CD14-positive monocyte (primary cell): ENCODE data around the gene IQGAP2. TPM values are rescaled to one million over a fixed set of nuclear protein-coding genes. Genes with fewer than 3 reads are reported as not detected.
A peak's percentile ranks its signal among the peaks of the same experiment; 100 is the strongest.

ENCODE experiments used
- DNase-seq, 3 donors: peaks; one replicate each; pipeline ENCODE4 v3.0.0-alpha.2; 2011 to 2022
- H2AFZ ChIP-seq: 2 replicates; pipeline ENCODE4 v1.6.0; 2012; ENCODE audit warnings: mild to moderate bottlenecking, low read depth, low read length, inconsistent platforms; ENCODE audit not compliant: insufficient read depth, poor library complexity, severe bottlenecking
- H3K27ac ChIP-seq, 2 donors: 1 replicate in 1 of 2; 2 replicates in 1 of 2; pipeline ENCODE4 v1.5.1; 2012 to 2013; ENCODE audit warnings: low read length in 2 of 2, control low read depth in 1 of 2, inconsistent platforms in 1 of 2, low read depth in 1 of 2, mild to moderate bottlenecking in 1 of 2
- H3K27me3 ChIP-seq, 2 donors: one replicate each; pipeline versions ENCODE4 v1.6.0 to v1.6.1; 2011 to 2013; ENCODE audit warnings: low read length in 2 of 2; ENCODE audit not compliant: control insufficient read depth in 2 of 2, insufficient read depth in 2 of 2
- H3K36me3 ChIP-seq, 2 donors: replicated peaks in 1 of 2; 1 replicate in 1 of 2; 2 replicates in 1 of 2; pipeline versions ENCODE4 v1.5.1 to v1.6.1; 2012 to 2013; ENCODE audit warnings: low read length in 2 of 2, control low read depth in 1 of 2, inconsistent platforms in 1 of 2, mild to moderate bottlenecking in 1 of 2; ENCODE audit not compliant: insufficient read depth in 2 of 2, control insufficient read depth in 1 of 2
- H3K4me1 ChIP-seq, 2 donors: 1 replicate in 1 of 2; 2 replicates in 1 of 2; pipeline versions ENCODE4 v1.5.1 to v1.6.1; 2012 to 2013; ENCODE audit warnings: low read length in 2 of 2, control low read depth in 1 of 2, inconsistent platforms in 1 of 2, mild to moderate bottlenecking in 1 of 2, moderate library complexity in 1 of 2; ENCODE audit not compliant: insufficient read depth in 2 of 2, control insufficient read depth in 1 of 2
- H3K4me2 ChIP-seq: replicated peaks from 2 replicates; pipeline ENCODE3; 2012; ENCODE audit warnings: low read length, moderate library complexity, mild to moderate bottlenecking; ENCODE audit not compliant: poor library complexity, severe bottlenecking; ENCODE audit errors: extremely low read depth
- H3K4me3 ChIP-seq, 3 experiments: fragments of 200-600 bp in 1 of 3; sonication (generic) in 1 of 3; replicated peaks in 1 of 3; 1 replicate in 2 of 3; 2 replicates in 1 of 3; pipeline ENCODE4 v1.5.1; 2011 to 2013; ENCODE audit warnings: low read length in 3 of 3, mild to moderate bottlenecking in 3 of 3, control low read depth in 2 of 3, low read depth in 2 of 3, inconsistent platforms in 1 of 3, moderate library complexity in 1 of 3
- H3K79me2 ChIP-seq: 2 replicates; pipeline ENCODE4 v1.6.0; 2012; ENCODE audit warnings: mild to moderate bottlenecking, control low read depth, inconsistent platforms, low read length, moderate library complexity; ENCODE audit not compliant: insufficient read depth
- H3K9ac ChIP-seq: 2 replicates; pipeline ENCODE4 v1.6.0; 2017; ENCODE audit warnings: low read length, mild to moderate bottlenecking; ENCODE audit not compliant: insufficient read depth, poor library complexity, severe bottlenecking
- H3K9me3 ChIP-seq, 2 donors: replicated peaks in 1 of 2; 1 replicate in 1 of 2; 2 replicates in 1 of 2; pipeline versions ENCODE4 v1.5.1 to v1.6.1; 2012 to 2013; ENCODE audit warnings: low read length in 2 of 2, control low read depth in 1 of 2; ENCODE audit not compliant: control insufficient read depth in 1 of 2, insufficient read depth in 1 of 2
- H4K20me1 ChIP-seq: 2 replicates; pipeline ENCODE4 v1.6.0; 2012; ENCODE audit warnings: mild to moderate bottlenecking, low read length, control low read depth, moderate library complexity; ENCODE audit not compliant: insufficient read depth
- H3K27ac Mint-ChIP-seq, 7 donors: one replicate each; pipeline ENCODE4 v1.8.0; 2020; ENCODE audit warnings: mild to moderate bottlenecking in 7 of 7, mixed read lengths in 7 of 7, moderate library complexity in 6 of 7, inconsistent platforms in 2 of 7
- H3K27me3 Mint-ChIP-seq, 3 donors: one replicate each; pipeline ENCODE4 v1.8.0; 2021 to 2022; ENCODE audit warnings: low read depth in 3 of 3, mild to moderate bottlenecking in 3 of 3, mixed read lengths in 3 of 3, moderate library complexity in 3 of 3, inconsistent platforms in 1 of 3
- H3K36me3 Mint-ChIP-seq, 2 donors: one replicate each; pipeline ENCODE4 v1.8.0; 2020; ENCODE audit warnings: mixed read lengths in 2 of 2, inconsistent platforms in 1 of 2, mild to moderate bottlenecking in 1 of 2
- H3K4me1 Mint-ChIP-seq: one replicate; pipeline ENCODE4 v1.8.0; 2020; ENCODE audit warnings: mild to moderate bottlenecking, mixed read lengths
- H3K4me3 Mint-ChIP-seq, 2 donors: one replicate each; pipeline ENCODE4 v1.8.0; 2020; ENCODE audit warnings: mild to moderate bottlenecking in 2 of 2, mixed read lengths in 2 of 2, moderate library complexity in 1 of 2
- H3K9me3 Mint-ChIP-seq, 7 donors: one replicate each; pipeline ENCODE4 v1.8.0; 2020 to 2022; ENCODE audit warnings: mixed read lengths in 7 of 7, mild to moderate bottlenecking in 6 of 7, moderate library complexity in 6 of 7, inconsistent platforms in 2 of 7
- CTCF ChIP-seq: fragments of 200-600 bp; IDR thresholded peaks from one replicate; pipeline ENCODE4 v1.8.0; 2022; ENCODE audit warnings: antibody characterized with exemption, mild to moderate bottlenecking
- WGBS: methylation state at CpG from one replicate; pipeline ENCODE4 v1.1.5; 2013; ENCODE audit warnings: missing lambda C conversion rate; ENCODE audit not compliant: insufficient coverage; 5-methylcytosine and 5-hydroxymethylcytosine counted together
- intact Hi-C, 2 donors: fragments of 100-400 bp; cut with micrococcal nuclease; formaldehyde crosslinking; loops; one replicate each; pipeline versions ENCODE4 v1.15.0 to v1.15.1; 2023
- polyA plus RNA-seq, 3 donors: library from polyadenylated mRNA; depleted of rRNA in 1 of 3; unstranded in 2 of 3; stranded (reverse) in 1 of 3; fragments of 300-500 nt in 2 of 3; fragments of >200 nt in 1 of 3; fragmentation: Illumina TruSeq in 2 of 3; gene quantifications; 1 replicate in 2 of 3; 2 replicates in 1 of 3; pipeline ENCODE4 v1.2.3, GENCODE V29; 2012 to 2021

Gene IQGAP2
- polyA plus RNA-seq, 3 donors, result 21.4 to 50.9 (median 35.4) TPM

- no peaks in the 10 kb centered on the region for H3K27me3 Mint-ChIP-seq
- intact Hi-C loops, result no loop called here
- Histone ChIP-seq H3K4me3 (no peak overlapping the region), H3K4me1 (peaks cover 22 to 30% of the 10 kb centered on the region in 2 donors), H3K9ac (no peak overlapping the region), H3K9me3 (no peaks in the 10 kb centered on the region), H3K79me2 (peaks cover 88% of the 10 kb centered on the region), H2AFZ (no peak overlapping the region), H3K4me2 (no peak overlapping the region), H3K27ac (no peak overlapping the region), H3K27me3 (no peaks in the 10 kb centered on the region), H3K36me3 (peaks cover 17 to 52% of the 10 kb centered on the region in 2 donors), H4K20me1 (peaks cover 99% of the 10 kb centered on the region)
- no peaks in the 10 kb centered on the region for H3K9me3 Mint-ChIP-seq
- H3K27ac Mint-ChIP-seq, result peak overlapping the region in 1 of 7 donors; percentile 59
- no peak for DNase-seq
- peaks cover 45% of the 10 kb centered on the region for H3K4me1 Mint-ChIP-seq
- TF ChIP-seq CTCF, result no peak
- WGBS, result 63% methylated on average over 2 of the region's 6 CpGs
- H3K36me3 Mint-ChIP-seq, result peaks cover 37 to 44% of the 10 kb centered on the region in 2 donors
- no peak overlapping the region for H3K4me3 Mint-ChIP-seq
These were observed 43.7 kb downstream of the IQGAP2 start for GRCh38 chr5:76446776-76447175.

- TF ChIP-seq CTCF, result no peak
- H3K27ac ChIP-seq, result peak overlapping the region in 1 of 2 donors; percentile 49
- intact Hi-C loops, result no loop called here
- peaks cover 95% of the 10 kb centered on the region for H4K20me1 ChIP-seq
- H3K27me3 Mint-ChIP-seq, result no peaks in the 10 kb centered on the region
- peaks cover 10 to 46% of the 10 kb centered on the region in 2 donors for H3K36me3 ChIP-seq
- no peak for DNase-seq
- peaks cover 87% of the 10 kb centered on the region for H3K79me2 ChIP-seq
- H3K4me3 Mint-ChIP-seq, result no peak overlapping the region
- no peaks in the 10 kb centered on the region for H3K9me3 Mint-ChIP-seq
- H3K4me3 ChIP-seq, result no peak overlapping the region
- H3K27me3 ChIP-seq, result no peaks in the 10 kb centered on the region
- no CpG with 5 or more reads among the region's 2 CpGs for WGBS
- peak overlapping the region in 2 of 7 donors; percentile 17 to 75 for H3K27ac Mint-ChIP-seq
- H3K4me2 ChIP-seq, result no peak overlapping the region
- H3K9ac ChIP-seq, result no peak overlapping the region
- peaks cover 56% of the 10 kb centered on the region for H3K4me1 Mint-ChIP-seq
- no peaks in the 10 kb centered on the region for H3K9me3 ChIP-seq
- H3K36me3 Mint-ChIP-seq, result peaks cover 31 to 41% of the 10 kb centered on the region in 2 donors
- peaks cover 23 to 39% of the 10 kb centered on the region in 2 donors for H3K4me1 ChIP-seq
- H2AFZ ChIP-seq, result no peak overlapping the region
These were observed 46.5 kb downstream of the IQGAP2 start for GRCh38 chr5:76449606-76450005.
